Bladder microvascular endothelial cell (primary cell): Measurements from ENCODE around the gene SKIDA1. TPM values are rescaled to one million over a fixed set of nuclear protein-coding genes. Genes with fewer than 3 reads are reported as not detected.

Experiments
- total RNA-seq: library from RNA; depleted of rRNA; stranded (reverse); fragments of >200 nt; gene quantifications from 2 replicates; pipeline ENCODE4 v1.2.3, GENCODE V29; 2014

Gene SKIDA1
- total RNA-seq: 0.94 and 0.97 TPM in 2 replicates

GRCh38 chr10:21525367-21526187 lies at the start of gene SKIDA1:
TSS of gene SKIDA1 (minus strand) at chr10:21525682. CDS start at chr10:21517822, 7,860 bp downstream.

GRCh38 chr10:21533467-21534279 lies 8.2 kb upstream of the SKIDA1 start, which contains the start of gene MLLT10:
TSS of gene MLLT10 (plus strand) at chr10:21534232. CDS start at chr10:21534645, 413 bp downstream.

Other genes starting within 250 kb of the SKIDA1 start
- 34.8 and 92.8 TPM in 2 replicates for gene MLLT10, start 8.6 kb upstream of the SKIDA1 start, total RNA-seq